NCI-H446 (cell line): ENCODE results near the gene GPS1.

Source experiments
- DNase-seq, 2 experiments: peaks; one replicate each; lab custom pipeline; 2025; lab: John Stamatoyannopoulos, UW

GPS1 gene

DNA sequence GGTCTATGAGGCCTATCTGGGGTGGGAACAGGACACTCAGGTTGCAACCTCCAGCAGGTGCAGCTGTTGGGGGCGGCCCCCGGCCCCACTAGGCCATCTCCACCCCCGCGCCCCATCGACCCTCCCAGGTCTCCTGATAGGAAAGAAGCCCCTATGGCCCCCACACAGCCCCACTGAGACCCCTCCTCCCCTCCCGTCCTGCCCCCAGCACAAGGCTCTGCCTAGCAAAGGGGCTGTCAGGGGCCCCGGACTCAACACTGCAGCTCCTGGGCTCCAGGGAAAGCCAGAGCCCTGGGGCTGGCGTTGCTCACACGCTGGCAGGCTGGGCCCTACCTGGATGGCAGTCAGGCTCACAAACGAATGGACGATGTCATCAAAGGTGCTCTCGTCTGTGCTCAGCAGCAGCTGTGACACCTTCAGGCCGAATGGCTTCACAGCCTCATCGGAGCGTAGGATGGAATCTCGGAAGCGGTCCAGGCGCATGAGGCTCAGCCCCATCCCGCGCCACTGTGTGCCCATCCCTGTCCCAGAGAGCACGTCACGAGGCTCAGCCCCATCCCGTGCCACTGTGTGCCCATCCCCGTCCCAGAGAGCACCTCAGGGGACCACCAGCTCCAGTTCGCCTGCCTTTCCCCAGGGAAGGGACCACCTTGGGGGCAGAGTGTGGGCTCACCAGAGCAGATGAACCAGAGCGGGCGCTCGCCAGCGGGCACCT is 39.0 kb downstream of the GPS1 start:
- no peak for DNase-seq

DNA sequence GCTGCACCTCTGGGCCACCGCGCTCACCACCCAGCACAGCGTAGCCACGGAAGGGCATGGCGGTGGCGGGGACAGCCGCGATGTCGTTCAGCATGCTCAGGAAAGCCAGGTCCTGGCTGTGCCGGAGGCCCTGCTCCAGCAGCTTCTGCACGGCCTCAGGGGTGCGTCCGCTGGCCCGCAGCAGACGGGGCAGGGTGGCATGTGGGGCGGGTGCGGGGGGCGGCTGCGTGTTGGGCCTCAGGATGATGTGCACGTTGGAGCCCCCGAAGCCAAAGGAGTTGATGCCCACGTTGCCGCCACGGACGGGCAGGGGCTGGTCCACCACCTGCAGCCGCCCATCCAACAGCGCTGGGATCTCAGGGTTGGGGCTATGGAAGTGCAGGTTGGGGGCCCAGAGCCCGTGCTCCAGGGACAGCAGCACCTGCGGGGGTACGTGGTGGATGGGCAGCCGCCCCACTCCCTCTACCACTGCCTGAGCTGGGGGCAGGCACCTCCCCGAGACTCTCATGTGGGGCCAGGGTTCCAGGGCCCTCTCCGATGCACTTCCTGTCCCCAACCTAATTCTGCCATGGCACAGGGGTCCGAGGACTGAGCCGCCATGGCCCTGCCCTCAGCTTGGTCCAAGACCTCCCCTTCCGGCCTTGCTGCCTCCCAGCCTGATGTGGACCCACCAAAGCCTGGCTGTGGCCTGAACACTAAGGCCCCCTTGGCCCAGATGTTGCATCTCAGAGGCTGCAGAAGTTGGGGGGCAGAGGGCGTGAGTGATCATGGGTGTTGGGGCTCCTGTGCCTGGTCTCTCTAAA is 39.8 kb downstream of the GPS1 start:
- DNase-seq: no peak

DNA sequence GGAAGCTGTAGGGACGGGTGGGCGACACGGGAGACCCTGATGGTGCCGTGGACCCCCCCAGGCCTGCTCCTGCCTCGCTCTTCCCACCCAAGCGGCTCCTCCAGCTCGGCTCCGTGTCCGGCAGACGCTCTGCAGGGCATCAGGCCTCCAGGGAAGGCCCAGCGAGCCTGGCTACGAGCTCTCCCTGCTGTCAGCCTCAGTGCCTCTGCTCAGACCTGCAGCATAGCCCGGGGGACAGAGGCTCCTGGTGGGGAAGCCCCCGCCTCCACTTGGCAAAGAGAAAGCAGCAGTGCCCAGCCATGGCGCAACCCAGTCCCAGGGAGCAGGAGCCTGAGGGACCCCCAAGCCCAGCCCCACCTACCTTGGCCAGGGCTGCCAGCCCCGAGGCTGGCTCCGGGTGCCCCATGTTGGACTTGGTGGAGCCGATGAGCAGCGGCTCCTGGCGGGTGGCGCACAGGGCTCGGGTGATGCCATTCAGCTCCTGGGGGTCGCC is 40.4 kb downstream of the GPS1 start:
- DNase-seq: no peak

DNA sequence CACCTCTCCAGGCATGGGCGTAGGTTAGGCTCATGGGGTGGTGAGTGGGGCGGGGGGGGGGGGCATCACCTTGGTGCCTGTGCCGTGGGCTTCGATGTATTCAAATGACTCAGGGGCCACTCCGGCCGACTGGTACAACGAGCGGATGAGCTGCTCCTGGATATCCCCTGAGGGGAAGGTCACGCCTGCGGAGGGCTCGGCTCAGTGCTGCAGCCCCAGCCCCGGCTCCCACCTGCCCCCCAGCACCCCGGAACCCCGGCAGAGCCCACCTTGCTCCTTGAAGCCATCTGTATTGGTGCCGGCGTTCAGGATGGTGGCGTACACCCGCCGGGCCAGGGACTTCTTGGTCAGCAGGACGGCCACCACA is 40.9 kb downstream of the GPS1 start:
- DNase-seq: no peak

DNA sequence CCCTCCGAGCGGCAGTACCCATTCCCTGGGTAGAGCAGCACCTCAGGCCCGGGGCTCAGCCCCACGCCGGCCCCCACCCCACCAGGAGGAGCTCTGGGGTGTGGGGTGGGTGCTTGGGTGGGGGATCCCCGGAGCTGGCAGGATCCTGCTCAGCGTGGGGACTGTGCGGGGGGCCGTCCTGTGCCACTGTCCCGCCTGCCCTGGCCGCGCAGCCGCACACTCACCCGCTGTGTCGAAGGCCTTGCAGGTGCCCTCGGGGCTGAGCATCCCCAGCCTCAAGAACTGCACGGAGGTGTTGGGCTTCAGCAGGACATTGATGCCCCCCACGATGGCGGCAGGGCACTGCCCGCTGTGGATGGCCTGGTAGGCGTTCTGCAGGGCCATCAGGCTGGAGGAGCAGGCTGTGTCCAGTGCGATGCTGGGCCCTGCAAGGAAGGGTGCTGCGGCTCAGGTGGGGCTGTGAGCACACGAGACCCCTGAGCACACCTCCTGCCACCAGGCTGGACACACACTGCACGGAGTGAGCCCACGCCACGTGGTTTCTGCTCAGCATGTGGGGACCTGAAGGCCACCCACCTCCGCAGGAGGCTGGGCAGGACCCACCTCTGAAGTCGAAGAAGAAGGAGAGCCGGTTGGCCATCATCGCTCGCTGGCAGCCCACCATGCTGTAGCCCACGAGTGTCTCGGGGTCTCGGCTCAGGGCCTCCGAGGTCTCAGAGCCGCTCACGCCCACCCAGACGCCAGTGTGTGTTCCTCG is 41.5 kb downstream of the GPS1 start:
- no peak for DNase-seq

DNA sequence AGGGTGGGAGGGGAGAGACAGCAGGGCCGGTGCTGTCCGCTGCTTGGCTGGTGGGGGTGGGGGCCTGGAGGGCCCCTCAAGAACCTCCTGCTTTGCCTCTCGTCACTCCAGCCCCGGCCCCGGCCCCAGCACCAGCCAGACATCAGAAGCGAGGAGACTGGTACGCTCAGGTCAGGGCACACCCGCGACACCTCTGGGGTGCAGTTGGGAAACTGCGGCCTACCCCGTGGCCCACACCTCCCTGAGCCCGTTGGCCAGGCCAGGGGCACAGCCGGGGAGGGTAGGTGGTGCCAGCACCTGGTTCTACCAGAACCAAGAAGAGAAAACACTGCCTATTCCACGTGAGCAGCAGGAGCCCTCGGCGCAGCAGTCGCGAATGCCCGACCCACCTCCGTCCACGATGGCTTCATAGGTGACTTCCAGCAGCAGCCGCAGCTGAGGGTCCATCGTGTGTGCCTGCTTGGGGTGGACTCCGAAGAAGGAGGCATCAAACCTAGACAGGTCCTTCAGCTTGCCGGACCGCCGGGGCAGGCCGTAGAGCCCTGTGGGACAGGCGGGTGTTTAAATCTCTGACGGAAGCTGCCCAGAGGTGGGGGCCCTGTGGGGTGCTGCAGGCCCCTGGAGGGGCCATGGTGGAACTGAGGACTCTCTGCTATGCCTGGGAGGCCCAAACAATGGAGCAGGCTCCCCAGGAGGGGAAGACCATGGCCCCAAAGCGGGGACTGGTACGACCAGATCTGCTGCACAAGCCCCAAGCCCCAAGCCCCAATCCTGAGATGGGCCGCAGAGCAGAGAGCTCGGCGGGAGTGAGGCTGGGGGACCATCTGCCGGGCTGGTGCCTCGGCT is 43.5 kb downstream of the GPS1 start:
- DNase-seq: peak in 1 of 2 experiments; percentile 37

DNA sequence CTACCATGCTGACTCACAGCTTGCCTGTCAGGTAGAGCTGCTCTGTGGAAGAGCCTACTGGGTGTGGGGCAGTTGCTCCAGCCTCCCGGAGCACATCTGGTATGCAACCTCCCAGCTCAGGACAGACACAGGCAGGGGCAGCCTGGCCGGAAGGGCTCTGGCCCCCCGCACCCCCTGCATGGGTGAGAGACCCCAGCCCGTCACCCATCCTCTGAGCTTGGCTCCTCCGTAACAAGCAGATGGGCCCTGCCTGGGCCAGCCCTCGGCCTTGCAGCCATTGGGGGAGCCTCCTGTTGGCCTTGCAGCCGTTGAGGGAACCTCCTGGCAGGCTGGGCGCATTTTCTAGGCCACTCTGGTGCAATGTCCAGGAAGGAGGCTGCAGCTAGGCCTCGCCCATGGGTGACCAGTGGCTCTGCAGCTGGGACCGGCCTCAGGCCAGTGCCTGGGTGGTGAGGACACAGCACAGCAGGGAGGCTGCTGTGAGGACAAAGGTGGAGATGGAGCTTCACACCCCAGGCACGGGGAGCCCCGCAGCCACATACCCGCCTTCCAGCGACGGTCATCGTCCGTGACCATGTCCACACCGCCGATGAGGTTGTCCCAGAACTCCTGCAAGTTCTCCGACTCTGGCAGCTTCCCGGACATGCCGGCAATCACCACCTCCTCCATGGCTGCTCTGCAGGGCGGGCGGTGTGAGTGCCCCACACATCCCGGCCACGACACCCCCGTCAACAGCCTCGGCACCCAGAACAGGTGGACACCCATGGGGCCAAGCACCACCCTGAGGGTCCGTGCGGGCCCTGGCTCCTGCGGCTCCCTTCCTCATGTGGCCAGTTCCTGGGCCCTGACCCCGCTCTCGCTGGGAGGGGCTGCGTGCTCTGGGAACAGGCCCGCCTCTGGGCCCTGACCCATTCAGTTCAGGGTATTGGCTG is 44.3 kb downstream of the GPS1 start:
- no peak for DNase-seq

DNA sequence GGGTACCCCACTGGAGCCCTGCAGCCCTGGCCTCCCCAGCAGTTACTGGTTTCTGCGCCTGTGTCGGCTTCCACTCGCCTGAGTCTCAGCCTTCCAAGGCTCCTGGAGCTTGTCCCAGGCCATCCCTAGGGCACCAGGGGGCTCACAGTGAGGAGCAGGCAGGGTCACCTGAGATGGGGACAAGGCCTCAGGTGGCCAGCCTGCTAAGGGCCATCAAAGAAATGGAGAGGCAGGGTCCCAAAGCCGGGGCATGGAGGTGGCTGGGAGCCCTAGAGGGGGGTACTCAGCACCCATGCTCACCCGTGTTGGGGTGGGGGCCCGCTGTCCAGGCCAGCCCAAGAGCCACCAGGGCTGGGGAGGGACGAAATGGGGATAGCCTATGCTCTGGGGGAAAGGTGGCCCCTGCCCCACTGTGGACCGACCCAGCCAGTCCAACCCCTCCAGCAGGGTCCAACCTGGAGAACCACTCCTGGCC is 45.0 kb downstream of the GPS1 start:
- DNase-seq: no peak

DNA sequence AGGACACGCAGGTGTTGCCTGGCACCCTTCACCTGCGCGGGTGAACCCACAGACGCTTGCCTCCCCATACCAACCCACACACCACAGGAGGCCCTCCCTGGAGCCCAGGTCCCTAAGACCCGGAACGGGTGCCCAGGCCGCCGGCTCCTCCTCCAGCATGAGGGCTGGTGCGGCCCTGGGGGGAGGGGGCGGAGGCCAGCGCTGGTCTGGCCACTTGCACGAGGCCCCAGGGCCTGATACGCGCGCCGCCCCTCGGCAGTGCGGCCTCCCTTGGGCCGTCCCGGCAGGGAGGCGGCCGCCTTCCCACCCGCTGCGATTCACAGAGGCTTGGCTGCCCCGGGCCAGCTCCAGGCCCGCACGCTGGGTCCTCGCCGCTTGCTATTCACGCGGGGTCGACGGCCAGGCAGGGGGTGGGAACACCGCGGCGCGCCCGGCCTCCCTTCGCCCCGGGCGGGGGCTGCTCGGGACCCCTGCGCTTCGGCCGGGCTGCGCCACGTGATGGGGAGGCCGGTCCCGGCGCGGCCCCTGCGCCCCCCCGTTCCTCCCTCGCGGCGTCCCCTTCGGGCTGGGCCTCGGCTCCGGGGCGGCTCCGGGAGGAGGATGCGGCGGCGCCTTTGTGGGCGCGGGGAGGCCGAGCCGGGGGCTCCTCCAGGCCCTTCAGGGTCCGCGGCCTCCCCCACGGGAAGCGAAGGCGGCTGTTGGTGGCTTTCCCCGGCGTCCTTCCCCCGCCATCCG is 45.7 kb downstream of the GPS1 start:
- peak in 1 of 2 experiments; percentile 29 for DNase-seq

DNA sequence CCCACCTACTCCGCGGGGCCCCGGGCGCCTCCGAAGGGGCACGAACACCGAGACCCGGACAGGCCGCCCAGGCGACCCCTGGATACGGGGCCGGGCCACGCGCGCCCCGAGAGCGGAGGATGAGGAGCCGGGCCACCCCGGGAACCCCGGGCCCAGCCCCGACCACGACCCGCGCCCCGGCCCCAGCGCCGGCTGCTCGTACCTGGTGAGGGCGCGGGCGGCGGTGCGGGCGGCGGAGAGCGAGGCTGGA is 46.1 kb downstream of the GPS1 start:
- no peak for DNase-seq

DNA sequence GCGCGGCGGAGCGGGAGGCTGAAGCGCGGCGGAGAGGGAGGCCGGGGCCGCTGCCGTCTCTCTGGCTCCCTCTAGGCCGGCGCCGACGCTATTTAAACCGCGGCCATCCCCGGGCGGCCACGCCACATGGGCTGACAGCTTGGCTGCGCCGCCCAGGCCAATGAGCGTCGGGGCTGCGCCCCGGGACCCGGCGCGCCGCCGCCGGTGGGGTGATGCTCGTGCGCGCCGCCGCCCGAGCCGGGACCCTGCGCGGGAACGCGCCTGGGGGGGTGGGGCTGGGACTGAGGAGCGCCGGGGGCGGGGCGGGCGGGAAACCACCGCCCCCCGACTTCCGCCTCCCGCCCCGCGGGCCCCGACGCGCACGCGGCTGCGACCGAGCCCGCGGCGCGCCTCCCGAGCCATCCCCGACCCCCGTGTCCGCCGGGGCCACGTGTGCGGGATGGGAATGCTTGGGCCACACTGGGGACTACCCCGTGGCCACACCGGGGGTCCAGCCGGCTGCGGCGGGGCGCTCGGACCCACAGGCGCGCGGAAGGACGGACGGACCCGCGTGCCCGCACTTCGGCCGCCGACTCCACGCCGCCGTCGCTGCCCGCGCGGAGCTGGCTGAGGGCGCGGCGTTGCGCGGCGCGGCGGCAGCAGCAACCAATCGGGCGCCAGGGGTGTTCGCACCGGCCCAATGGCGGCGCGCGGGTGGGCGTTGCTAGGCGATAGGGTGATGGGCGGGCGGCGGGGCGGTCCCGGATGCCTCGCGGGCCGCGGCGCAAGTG is 46.7 kb downstream of the GPS1 start, which contains the start of gene FASN:
FASN (minus strand) TSS at position 68 of the 770 bp plus-strand sequence. CDS start 1,791 bp downstream, outside the sequence.
- DNase-seq: peak; percentile 95 to 99

DNA sequence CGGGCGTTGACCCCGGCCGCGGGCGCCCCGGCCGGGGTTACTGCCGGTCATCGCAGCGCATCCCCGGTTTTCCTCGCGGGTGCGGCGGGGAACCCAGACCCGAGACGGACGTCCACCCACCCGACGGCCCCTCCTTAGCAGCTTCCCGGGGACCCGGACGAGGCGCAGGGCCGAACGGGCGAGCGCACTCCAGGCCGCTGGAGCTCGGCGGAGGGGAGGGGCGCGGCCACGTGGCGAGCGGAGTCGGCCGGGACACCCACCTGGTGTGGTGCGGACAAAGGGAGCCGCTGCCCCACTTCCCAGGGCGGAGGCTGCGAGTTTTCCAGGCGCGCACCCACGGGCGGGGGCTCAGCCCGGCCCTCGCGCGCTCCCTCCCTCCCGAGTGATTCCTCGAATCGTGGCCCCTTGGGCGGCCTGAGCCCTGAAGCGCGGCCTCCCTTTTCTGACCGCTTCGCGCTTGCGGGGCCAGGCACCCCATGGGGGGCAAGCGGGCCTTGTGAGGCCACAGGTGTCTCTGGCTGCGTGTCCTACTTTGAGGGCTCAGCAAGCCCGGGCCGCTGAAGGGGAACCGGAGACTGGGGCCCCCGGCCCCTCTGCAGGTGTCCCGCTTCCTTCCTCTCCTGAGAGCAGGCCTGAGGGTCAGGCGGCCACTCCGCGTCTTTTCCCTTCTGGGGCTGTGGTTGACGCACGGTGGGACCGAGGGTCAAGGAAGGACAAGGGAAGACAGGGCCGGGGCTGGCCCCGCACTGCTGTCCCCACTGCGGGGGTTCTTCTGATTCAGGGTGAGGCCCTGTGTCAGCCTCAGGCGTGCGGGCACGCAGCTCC is 47.5 kb downstream of the GPS1 start:
- peak in 1 of 2 experiments; percentile 65 for DNase-seq

DNA sequence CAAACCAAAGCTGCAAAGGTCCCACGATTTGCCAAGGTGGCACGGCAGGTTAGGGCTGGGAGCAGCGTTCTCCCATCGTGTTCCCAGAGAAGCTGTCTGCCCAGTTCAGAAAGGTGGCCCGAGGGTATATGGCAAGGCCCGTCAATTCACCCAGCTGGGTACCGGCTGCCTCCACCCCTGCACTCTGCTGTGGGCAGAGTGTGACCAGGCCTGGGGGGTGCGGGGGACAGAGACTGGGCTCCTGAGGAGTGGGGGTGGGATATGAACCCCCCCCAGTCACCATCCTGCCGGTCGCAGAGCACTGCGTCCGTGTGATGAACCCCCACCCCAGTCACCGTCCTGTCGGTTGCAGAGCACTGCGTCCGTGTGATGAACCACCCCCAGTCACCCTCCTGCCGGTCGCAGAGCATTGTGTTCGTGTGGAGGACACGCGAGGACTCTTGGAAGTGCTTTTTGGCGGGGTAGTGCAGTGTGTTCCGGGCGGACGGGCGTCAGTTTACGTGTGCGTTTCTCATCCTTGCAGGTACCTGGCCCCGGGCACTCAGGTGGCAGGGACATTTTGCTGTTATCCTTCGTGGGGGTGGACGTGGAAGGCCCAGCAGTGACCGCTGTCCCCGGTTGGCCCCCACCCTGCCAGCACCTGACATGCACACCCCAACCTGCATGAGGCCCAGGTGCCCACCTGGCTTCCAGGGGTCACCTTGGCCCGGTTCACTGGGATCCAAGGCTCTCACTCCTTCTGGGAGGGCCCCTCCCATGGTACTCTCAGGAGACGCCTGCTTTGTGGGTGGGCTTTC is 49.0 kb downstream of the GPS1 start:
- no peak for DNase-seq

DNA sequence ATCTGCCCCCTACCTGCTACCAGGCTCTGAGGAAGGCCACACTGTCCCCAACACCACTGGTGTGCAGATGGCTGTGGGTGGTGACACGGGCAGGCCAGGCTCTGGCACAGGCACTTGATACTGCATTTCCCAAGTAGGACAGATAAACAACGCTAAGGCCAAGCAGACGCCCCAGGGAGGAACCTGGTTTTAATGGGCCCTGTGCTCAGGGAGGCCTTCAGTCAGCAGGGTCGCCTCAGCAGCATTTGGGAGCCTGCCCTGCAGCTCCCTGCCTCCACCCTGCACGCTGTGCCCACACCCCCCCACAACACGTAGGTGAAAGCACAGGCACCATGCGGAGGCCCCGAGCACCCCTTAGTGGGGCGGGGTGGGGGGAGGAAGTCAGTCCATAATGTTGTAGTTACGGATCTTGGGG is 49.6 kb downstream of the GPS1 start:
- no peak for DNase-seq

DNA sequence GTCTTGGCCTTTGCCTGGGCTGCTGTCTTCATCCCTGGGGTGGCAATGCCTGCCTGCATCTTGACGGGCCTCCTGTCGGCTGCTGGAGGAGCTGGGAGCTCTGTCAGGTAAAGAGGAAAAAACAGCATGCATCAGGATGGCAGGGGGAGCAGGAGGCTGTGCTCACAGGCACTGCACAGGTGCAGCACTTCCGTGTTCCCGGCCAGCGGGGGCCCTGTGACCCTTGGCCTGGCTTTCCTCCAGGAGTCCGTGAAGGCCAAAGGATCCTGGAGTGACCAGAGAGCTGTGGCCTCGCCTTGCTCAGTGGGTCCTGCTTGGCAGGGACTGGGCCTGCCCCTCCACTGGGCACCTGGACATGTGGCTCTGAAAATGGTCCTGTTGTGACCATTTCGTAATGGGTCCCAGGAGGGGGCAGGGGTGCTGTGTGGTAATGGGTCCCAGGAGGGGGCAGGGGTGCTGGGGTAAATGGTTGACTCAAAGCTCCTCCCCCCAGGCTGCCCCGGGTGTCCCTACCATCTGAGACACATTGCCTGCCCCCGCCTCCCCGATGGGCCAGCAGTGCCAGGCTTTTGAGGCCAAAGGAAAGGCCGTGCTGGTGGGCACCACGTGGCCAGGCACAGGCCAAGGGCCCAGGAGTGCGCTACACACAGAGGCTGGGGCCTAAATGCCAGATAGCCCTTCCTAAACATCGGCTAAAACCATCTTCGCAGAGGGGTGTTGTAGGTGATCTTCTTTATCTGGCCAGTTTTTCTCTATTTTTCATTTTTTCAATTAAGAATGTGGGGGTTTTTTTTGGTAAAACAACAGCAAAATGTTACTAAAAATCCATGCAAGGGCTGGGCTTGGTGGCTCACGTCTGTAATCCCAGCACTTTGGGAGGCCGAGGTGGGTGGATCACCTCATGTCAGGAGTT is 50.3 kb downstream of the GPS1 start:
- DNase-seq: no peak
